Measurements from ENCODE around the gene CD47.

DNA sequence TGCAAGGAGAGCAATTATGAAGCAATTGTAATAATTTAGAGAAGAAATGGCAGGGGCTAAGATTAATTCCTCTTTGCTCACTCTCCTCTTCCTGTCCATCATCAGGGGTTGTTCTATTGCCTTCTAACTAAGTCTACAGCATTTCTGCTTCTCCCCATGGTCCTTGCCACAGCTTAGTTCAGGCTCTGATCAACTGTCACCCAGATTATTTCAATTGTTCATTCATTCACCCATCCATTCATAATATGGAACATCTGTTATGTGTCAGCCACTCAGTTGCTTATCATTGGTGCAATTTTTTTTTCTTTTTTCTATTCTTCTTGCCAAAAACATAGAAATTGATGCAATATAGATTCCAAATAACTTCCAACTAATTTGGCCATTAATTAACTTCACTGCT, 93.2 kb downstream of the CD47 start:
- TF ChIP-seq, protein P1, sequence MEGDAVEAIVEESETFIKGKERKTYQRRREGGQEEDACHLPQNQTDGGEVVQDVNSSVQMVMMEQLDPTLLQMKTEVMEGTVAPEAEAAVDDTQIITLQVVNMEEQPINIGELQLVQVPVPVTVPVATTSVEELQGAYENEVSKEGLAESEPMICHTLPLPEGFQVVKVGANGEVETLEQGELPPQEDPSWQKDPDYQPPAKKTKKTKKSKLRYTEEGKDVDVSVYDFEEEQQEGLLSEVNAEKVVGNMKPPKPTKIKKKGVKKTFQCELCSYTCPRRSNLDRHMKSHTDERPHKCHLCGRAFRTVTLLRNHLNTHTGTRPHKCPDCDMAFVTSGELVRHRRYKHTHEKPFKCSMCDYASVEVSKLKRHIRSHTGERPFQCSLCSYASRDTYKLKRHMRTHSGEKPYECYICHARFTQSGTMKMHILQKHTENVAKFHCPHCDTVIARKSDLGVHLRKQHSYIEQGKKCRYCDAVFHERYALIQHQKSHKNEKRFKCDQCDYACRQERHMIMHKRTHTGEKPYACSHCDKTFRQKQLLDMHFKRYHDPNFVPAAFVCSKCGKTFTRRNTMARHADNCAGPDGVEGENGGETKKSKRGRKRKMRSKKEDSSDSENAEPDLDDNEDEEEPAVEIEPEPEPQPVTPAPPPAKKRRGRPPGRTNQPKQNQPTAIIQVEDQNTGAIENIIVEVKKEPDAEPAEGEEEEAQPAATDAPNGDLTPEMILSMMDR (IDR thresholded peaks at IDR 0.05; ENCODE audit: insufficient read depth, low read depth, low read length), result no peak
- TF ChIP-seq EZH2 (IDR thresholded peaks at IDR 0.05; ENCODE audit: insufficient read depth, low read length), result no peak

Measured in astrocyte (in vitro differentiated cells and primary cell).